ENCODE data around the gene B3GNT9.
A peak's percentile ranks its signal among the peaks of the same experiment; 100 is the strongest.

GRCh38 chr16:67173808-67174705, 23.3 kb upstream of the B3GNT9 start:
- TF ChIP-seq CTCF (IDR thresholded peaks at IDR 0.05; ENCODE audit: poor library complexity, severe bottlenecking) (peak; percentile 52), POLR2AphosphoS5 (IDR thresholded peaks at IDR 0.05) (no peak), EZH2 (IDR thresholded peaks at IDR 0.05; ENCODE audit: borderline replicate concordance, insufficient read depth, low read length, poor library complexity, severe bottlenecking) (no peak), TAF1 (IDR thresholded peaks at IDR 0.05; ENCODE audit: low read depth) (no peak), MXI1 (conservative IDR thresholded peaks at IDR 0.05; ENCODE audit: poor library complexity, severe bottlenecking) (peak; percentile 30), EP300 (conservative IDR thresholded peaks at IDR 0.05; ENCODE audit: poor library complexity, severe bottlenecking) (no peak), REST (IDR thresholded peaks at IDR 0.05; ENCODE audit: borderline replicate concordance) (no peak)

All from neural cell (in vitro differentiated cells).